Caki2 (cell line): ENCODE data around the gene CCN6. TPM values are rescaled to one million over a fixed set of nuclear protein-coding genes. Genes with fewer than 3 reads are reported as not detected.
"Not testable (repeated sequence)": the region's sequence is repeated elsewhere in the genome, so short reads cannot be mapped to it uniquely, and the experiment has no call there.

ENCODE experiments used
- DNase-seq: peaks from one replicate; pipeline ENCODE4 v3.0.0-alpha.2; 2015; ENCODE audit warnings: low read depth
- in situ Hi-C: cut with HindIII; loops from 2 replicates; pipeline ENCODE4 v1.10.0; 2016; ENCODE audit warnings: low sequenced_read_pairs, low pct_unique_long_range_greater_than_20kb, mixed read lengths
- total RNA-seq: library from RNA; depleted of rRNA; stranded (reverse); fragments of >200 nt; shearing (Covaris generic); gene quantifications from 2 replicates; pipeline ENCODE4 v1.2.3, GENCODE V29; 2014; ENCODE audit warnings: low replicate concordance

CCN6 gene
- total RNA-seq, 1 experiment from 2014 or later, result not detected

- in situ Hi-C loops, result no loop called here
- no peak for DNase-seq
These were observed 9.7 kb upstream of the CCN6 start for GRCh38 chr6:112044196-112044595.

- in situ Hi-C loops, result no loop called here
- peak; percentile 30 for DNase-seq
These were observed 9.0 kb upstream of the CCN6 start for GRCh38 chr6:112044856-112045255.

GRCh38 chr6:112047523-112047922, 6.4 kb upstream of the CCN6 start:
- in situ Hi-C loops, DNase-seq: not testable (repeated sequence)

- in situ Hi-C loops, result no loop called here
- peak; percentile 10 for DNase-seq
These were observed 4.7 kb upstream of the CCN6 start for GRCh38 chr6:112049026-112049799.

- in situ Hi-C loops, result no loop called here
- no peak for DNase-seq
These were observed 3.9 kb upstream of the CCN6 start for GRCh38 chr6:112049996-112050395.

- no peak for DNase-seq
- in situ Hi-C loops, result no loop called here
These were observed 3.5 kb upstream of the CCN6 start for GRCh38 chr6:112050429-112050828.

- DNase-seq, in situ Hi-C loops: not testable (repeated sequence)
These were observed 2.6 kb upstream of the CCN6 start for GRCh38 chr6:112051251-112051740.

- in situ Hi-C loops, result no loop called here
- no peak for DNase-seq
These were observed 769 bp downstream of the CCN6 start for GRCh38 chr6:112054555-112055190.

- DNase-seq, result no peak
- in situ Hi-C loops, result no loop called here
These were observed 4.5 kb downstream of the CCN6 start for GRCh38 chr6:112058243-112059032.

GRCh38 chr6:112061605-112062004, 7.7 kb downstream of the CCN6 start:
- no peak for DNase-seq
- in situ Hi-C loops, result no loop called here

- in situ Hi-C loops, result no loop called here
- no peak for DNase-seq
These were observed 9.1 kb downstream of the CCN6 start for GRCh38 chr6:112062966-112063365.

- no peak for DNase-seq
- in situ Hi-C loops, result no loop called here
These were observed 11.6 kb downstream of the CCN6 start for GRCh38 chr6:112065426-112065986.

- in situ Hi-C loops, result no loop called here
- DNase-seq, result no peak
These were observed 12.7 kb downstream of the CCN6 start for GRCh38 chr6:112066606-112067005.

GRCh38 chr6:112081569-112081968, 27.7 kb downstream of the CCN6 start:
- in situ Hi-C loops, result no loop called here

GRCh38 chr6:112085286-112086065, 31.6 kb downstream of the CCN6 start:
- in situ Hi-C loops, result no loop called here

More at GRCh38 chr6:112081569-112081968, 27.7 kb downstream of the CCN6 start:
- DNase-seq, result no peak

GRCh38 chr6:112086744-112087135, 32.8 kb downstream of the CCN6 start:
- in situ Hi-C loops, result no loop called here
- DNase-seq, result peak; percentile 38

More at GRCh38 chr6:112085286-112086065, 31.6 kb downstream of the CCN6 start:
- DNase-seq, result no peak

GRCh38 chr6:112087136-112087911, 33.4 kb downstream of the CCN6 start, which contains the start of the genes FAM229B and TUBE1:
TSS of gene FAM229B (plus strand) at chr6:112087591. CDS start at chr6:112099284, 11,693 bp downstream.
TSS of gene TUBE1 (minus strand) at chr6:112087482. CDS start at chr6:112087434, 48 bp downstream.
- in situ Hi-C loops, result no loop called here
- DNase-seq, result peak; percentile 84
